Measurements from ENCODE around the gene ZNF385D. TPM values are rescaled to one million over a fixed set of nuclear protein-coding genes. Genes with fewer than 3 reads are reported as not detected.

ZNF385D gene
- total RNA-seq, 1 donor = 1.7 TPM

DNA sequence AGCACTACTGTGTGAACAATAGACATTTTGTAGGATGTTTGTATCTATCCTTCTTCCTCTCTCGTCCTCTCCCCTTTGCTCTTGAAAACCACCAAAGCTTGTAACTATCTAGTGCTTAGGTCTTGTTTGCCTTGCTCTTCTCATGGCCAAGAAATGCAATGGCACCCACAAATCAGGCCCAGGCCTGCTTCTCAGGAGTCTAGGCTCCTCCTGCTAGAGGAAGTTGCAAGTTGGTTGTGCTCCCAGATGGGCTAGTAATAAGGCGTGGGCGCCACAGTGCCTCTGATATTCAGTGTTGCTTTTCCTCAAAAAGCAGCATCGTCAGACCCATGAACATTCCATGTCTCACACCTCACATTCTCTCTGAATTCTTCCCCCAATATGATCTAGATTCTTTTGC, 28.7 kb downstream of the ZNF385D start:
- H3K4me3 ChIP-seq (ENCODE audit: low read depth, low read length) = no peak overlapping the region
- TF ChIP-seq, protein P1, sequence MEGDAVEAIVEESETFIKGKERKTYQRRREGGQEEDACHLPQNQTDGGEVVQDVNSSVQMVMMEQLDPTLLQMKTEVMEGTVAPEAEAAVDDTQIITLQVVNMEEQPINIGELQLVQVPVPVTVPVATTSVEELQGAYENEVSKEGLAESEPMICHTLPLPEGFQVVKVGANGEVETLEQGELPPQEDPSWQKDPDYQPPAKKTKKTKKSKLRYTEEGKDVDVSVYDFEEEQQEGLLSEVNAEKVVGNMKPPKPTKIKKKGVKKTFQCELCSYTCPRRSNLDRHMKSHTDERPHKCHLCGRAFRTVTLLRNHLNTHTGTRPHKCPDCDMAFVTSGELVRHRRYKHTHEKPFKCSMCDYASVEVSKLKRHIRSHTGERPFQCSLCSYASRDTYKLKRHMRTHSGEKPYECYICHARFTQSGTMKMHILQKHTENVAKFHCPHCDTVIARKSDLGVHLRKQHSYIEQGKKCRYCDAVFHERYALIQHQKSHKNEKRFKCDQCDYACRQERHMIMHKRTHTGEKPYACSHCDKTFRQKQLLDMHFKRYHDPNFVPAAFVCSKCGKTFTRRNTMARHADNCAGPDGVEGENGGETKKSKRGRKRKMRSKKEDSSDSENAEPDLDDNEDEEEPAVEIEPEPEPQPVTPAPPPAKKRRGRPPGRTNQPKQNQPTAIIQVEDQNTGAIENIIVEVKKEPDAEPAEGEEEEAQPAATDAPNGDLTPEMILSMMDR (IDR thresholded peaks at IDR 0.05; ENCODE audit: insufficient read depth, low read depth, low read length) = no peak
- DNase-seq (ENCODE audit: low read depth) = no peak

- no peak overlapping the region for H3K4me3 ChIP-seq (ENCODE audit: low read depth, low read length)
- TF ChIP-seq, protein P1 (IDR thresholded peaks at IDR 0.05; ENCODE audit: insufficient read depth, low read depth, low read length) = no peak
- DNase-seq (ENCODE audit: low read depth) = no peak
Observed at GRCh38 chr3:21718943-21719591, 31.9 kb downstream of the ZNF385D start.

GRCh38 chr3:21718161-21718765, 32.7 kb downstream of the ZNF385D start:
- peak; percentile 64 for DNase-seq (ENCODE audit: low read depth)
- TF ChIP-seq, protein P1 (IDR thresholded peaks at IDR 0.05; ENCODE audit: insufficient read depth, low read depth, low read length) = no peak
- no peak overlapping the region for H3K4me3 ChIP-seq (ENCODE audit: low read depth, low read length)

DNA sequence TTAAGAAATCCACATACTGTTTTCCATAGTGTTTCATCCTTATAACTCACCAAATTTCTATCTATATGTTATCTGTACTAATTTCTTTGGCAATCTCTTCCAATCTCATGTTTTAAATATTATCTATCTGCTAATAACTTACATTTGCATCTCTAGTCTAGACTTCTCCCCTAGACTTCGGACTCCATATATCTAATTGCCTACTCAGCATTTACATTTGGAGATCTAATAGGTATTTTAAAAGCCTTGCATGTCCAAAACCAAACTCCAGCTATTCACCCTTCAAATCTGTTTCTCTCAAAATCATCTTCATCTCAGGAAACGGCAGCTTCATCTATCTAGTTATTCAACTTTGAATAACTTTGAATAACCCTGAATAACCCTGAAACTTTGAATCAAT, 35.3 kb downstream of the ZNF385D start:
- no peak overlapping the region for H3K4me3 ChIP-seq (ENCODE audit: low read depth, low read length)
- no peak for DNase-seq (ENCODE audit: low read depth)
- TF ChIP-seq, protein P1 (IDR thresholded peaks at IDR 0.05; ENCODE audit: insufficient read depth, low read depth, low read length) = no peak

DNA sequence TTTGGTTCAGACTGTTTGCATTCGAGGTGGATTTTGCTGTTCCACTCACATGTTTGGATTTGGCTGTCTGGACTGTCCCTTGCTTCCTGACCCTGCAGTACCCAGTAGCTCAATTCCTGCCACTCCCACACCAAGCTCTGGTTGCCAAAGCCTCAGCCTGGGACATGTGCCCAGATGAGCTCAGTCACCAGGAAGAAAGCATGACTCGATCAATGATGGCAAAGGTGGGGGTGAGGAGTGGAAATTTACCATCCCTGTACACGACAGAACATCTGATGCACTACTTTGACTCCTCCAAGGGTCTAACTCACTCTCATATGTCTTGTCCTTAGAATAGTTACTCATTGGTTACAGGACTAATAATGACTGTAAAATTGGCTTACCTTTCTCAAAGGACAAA, 45.2 kb downstream of the ZNF385D start:
- no peak overlapping the region for H3K4me3 ChIP-seq (ENCODE audit: low read depth, low read length)
- TF ChIP-seq, protein P1 (IDR thresholded peaks at IDR 0.05; ENCODE audit: insufficient read depth, low read depth, low read length) = no peak
- peak; percentile 30 for DNase-seq (ENCODE audit: low read depth)

DNA sequence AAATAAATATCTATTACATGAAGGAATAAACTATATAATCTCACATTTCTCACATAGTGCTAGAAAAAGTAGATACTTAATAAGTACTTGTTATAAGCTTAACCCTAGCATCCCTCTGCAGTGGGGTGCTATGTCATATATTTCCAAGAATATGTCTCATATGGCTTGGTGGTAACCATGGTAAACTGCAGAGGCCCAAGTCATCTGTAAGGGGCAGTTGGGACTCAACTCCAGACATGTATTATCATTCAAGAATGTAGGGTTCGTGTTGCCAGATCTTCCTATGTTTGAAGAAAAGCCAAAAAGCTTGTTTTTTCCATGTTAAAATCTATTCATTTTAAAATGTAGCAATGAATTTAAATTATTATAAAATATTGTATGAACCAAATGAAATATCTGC, 46.2 kb downstream of the ZNF385D start:
- DNase-seq (ENCODE audit: low read depth) = no peak
- TF ChIP-seq, protein P1 (IDR thresholded peaks at IDR 0.05; ENCODE audit: insufficient read depth, low read depth, low read length) = no peak

More for the DNA sequence above, 46.2 kb downstream of the ZNF385D start:
- H3K4me3 ChIP-seq (ENCODE audit: low read depth, low read length) = no peak overlapping the region

Measured in fibroblast of villous mesenchyme (primary cell).